ENCODE measurements around the gene PPP1R3D. TPM values are rescaled to one million over a fixed set of nuclear protein-coding genes. Genes with fewer than 3 reads are reported as not detected.

PPP1R3D gene
- total and polyA plus RNA-seq, 9 of the 15 experiments (the other 6 are each of a cell fraction or from before 2014, with no cell fraction given): 0.35 to 3.3 (median 1.8) TPM

- no peaks in the 10 kb centered on the region for H3K9me1 ChIP-seq (ENCODE audit: control insufficient read depth, insufficient read depth, low read length)
- TF ChIP-seq MAFF (IDR thresholded peaks at IDR 0.05; ENCODE audit: low read length): peak; percentile 84
- no peak for TF ChIP-seq MBD2 (IDR thresholded peaks at IDR 0.05; ENCODE audit: borderline replicate concordance, low read depth)
- no peak for TF ChIP-seq ZHX1 (conservative IDR thresholded peaks at IDR 0.05; ENCODE audit: low read length)
- TF ChIP-seq MAFG (tag; conservative IDR thresholded peaks at IDR 0.05): peak; percentile 76
- TF ChIP-seq ESRRA (IDR thresholded peaks at IDR 0.05; ENCODE audit: borderline replicate concordance, low read depth): no peak
- peak; percentile 93 for TF ChIP-seq ZNF316 (IDR thresholded peaks at IDR 0.05)
- no peak for TF ChIP-seq ZNF436 (CRISPR knock-in tag; IDR thresholded peaks at IDR 0.05)
- peak; percentile 81 for TF ChIP-seq MAFK (IDR thresholded peaks at IDR 0.05; ENCODE audit: low read length)
- TF ChIP-seq C11orf30 (IDR thresholded peaks at IDR 0.05; ENCODE audit: low read depth): peak; percentile 84
- no peaks in the 10 kb centered on the region for H3K9me3 ChIP-seq (replicated peaks; ENCODE audit: control insufficient read depth, insufficient read depth, low read depth, low read length)
- H4K20me1 ChIP-seq (replicated peaks; ENCODE audit: control insufficient read depth, insufficient read depth, low read length): no peaks in the 10 kb centered on the region
- no peak overlapping the region for H3K9ac ChIP-seq (ENCODE audit: insufficient read depth in 1 of 2, low read depth in 2 of 2, low read length in 2 of 2)
- H2AFZ ChIP-seq (ENCODE audit: low read depth, low read length): no peak overlapping the region
- CTCF ChIA-PET (ENCODE audit: low intra/inter-chr PET ratio): no interaction called here
- H3K27ac ChIP-seq (ENCODE audit: extremely low read depth, low read depth, low read length): no peak overlapping the region
- no peaks in the 10 kb centered on the region for H3K36me3 ChIP-seq (ENCODE audit: control insufficient read depth, insufficient read depth, low read length)
- BruUV-seq (replicated peaks): no TSS peak
- H3K4me1 ChIP-seq (replicated peaks in 1 of 2; ENCODE audit: control insufficient read depth in 2 of 2, insufficient read depth in 2 of 2, low read length in 2 of 2): no peaks in the 10 kb centered on the region
- no peak for FAIRE-seq
- WGBS (ENCODE audit: insufficient coverage, low coverage, missing lambda C conversion rate): 0% methylated on average over 1 of the region's 1 CpG
- in situ Hi-C loops (cut with MboI) (no loop called here), intact Hi-C loops (cut with micrococcal nuclease) (no loop called here)
- POLR2A ChIA-PET: no interaction called here
- H3K4me3 ChIP-seq: no peak overlapping the region
- ATAC-seq: no peak
- no peak overlapping the region for H3K4me2 ChIP-seq (ENCODE audit: insufficient read depth, low read length)
- no peaks in the 10 kb centered on the region for H3K27me3 ChIP-seq (ENCODE audit: control insufficient read depth in 2 of 2, insufficient read depth in 2 of 2, low read length in 2 of 2)
- DNase-seq (ENCODE audit: extremely low read depth in 1 of 4, low spot score in 3 of 4): no peak
- H3K79me2 ChIP-seq (ENCODE audit: control insufficient read depth, insufficient read depth, low read length): no peaks in the 10 kb centered on the region
Observed at GRCh38 chr20:59888050-59888449, 52.1 kb downstream of the PPP1R3D start.

Other genes with a start within 250 kb of the PPP1R3D start
- 0.41 and 0.53 TPM in 2 replicates for gene SYCP2, start 6.7 kb downstream of the PPP1R3D start, total RNA-seq (2014; rRNA removed)
- 1.0 and 1.1 TPM in 2 replicates for gene SYCP2, start 6.7 kb downstream of the PPP1R3D start, total RNA-seq (2014; rRNA removed; fragmentation: Illumina TruSeq; extraction: Trizol)
- 1.6 and 1.7 TPM in 2 replicates for gene SYCP2, start 6.7 kb downstream of the PPP1R3D start, total RNA-seq (2015; rRNA removed; fragmentation: Illumina TruSeq; extraction: Trizol)
- gene SYCP2, start 6.7 kb downstream of the PPP1R3D start, total RNA-seq (2021): 0.64 and 1.5 TPM in 2 replicates
- gene SYCP2, start 6.7 kb downstream of the PPP1R3D start, polyA plus RNA-seq (2011; rRNA removed): 0.24 and 0.35 TPM in 2 replicates
- gene SYCP2, start 6.7 kb downstream of the PPP1R3D start, polyA plus RNA-seq (2014; fragmentation: Illumina TruSeq; extraction: Trizol): 0.28 and 0.76 TPM in 2 replicates
- gene SYCP2, start 6.7 kb downstream of the PPP1R3D start, polyA plus RNA-seq (2014; fragmentation: Nextera tagmentation; extraction: Ambion mirVana): under 1 TPM; 0.56 to 0.67 TPM
- gene SYCP2, start 6.7 kb downstream of the PPP1R3D start, polyA plus RNA-seq (2014; rRNA removed): 0.34 and 1.4 TPM in 2 replicates
- 5.0 and 7.6 TPM in 2 replicates for gene FAM217B, start 84 bp upstream of the PPP1R3D start, total RNA-seq (2014; rRNA removed)
- 6.3 and 8.2 TPM in 2 replicates for gene FAM217B, start 84 bp upstream of the PPP1R3D start, total RNA-seq (2014; rRNA removed; fragmentation: Illumina TruSeq; extraction: Trizol)
- 6.6 and 6.9 TPM in 2 replicates for gene FAM217B, start 84 bp upstream of the PPP1R3D start, total RNA-seq (2015; rRNA removed; fragmentation: Illumina TruSeq; extraction: Trizol)
- 11.1 and 13.4 TPM in 2 replicates for gene FAM217B, start 84 bp upstream of the PPP1R3D start, total RNA-seq (2021)
- 7.3 and 11.4 TPM in 2 replicates for gene FAM217B, start 84 bp upstream of the PPP1R3D start, polyA plus RNA-seq (2011; rRNA removed)
- 7.8 and 11.0 TPM in 2 replicates for gene FAM217B, start 84 bp upstream of the PPP1R3D start, polyA plus RNA-seq (2014; fragmentation: Illumina TruSeq; extraction: Trizol)
- 1 to 10 TPM; 4.8 to 5.1 TPM for gene FAM217B, start 84 bp upstream of the PPP1R3D start, polyA plus RNA-seq (2014; fragmentation: Nextera tagmentation; extraction: Ambion mirVana)
- 6.9 and 9.6 TPM in 2 replicates for gene FAM217B, start 84 bp upstream of the PPP1R3D start, polyA plus RNA-seq (2014; rRNA removed)
- 0.04 TPM in 1 of 2 replicates, not detected in the other for gene CDH26, start 18.1 kb upstream of the PPP1R3D start, total RNA-seq (2014; rRNA removed)
- gene CDH26, start 18.1 kb upstream of the PPP1R3D start, total RNA-seq (2014; rRNA removed; fragmentation: Illumina TruSeq; extraction: Trizol): 0.07 and 0.10 TPM in 2 replicates
- 0.04 and 0.07 TPM in 2 replicates for gene CDH26, start 18.1 kb upstream of the PPP1R3D start, total RNA-seq (2015; rRNA removed; fragmentation: Illumina TruSeq; extraction: Trizol)
- 0.22 TPM in 1 of 2 replicates, not detected in the other for gene CDH26, start 18.1 kb upstream of the PPP1R3D start, total RNA-seq (2021)
- gene CDH26, start 18.1 kb upstream of the PPP1R3D start, polyA plus RNA-seq (2011; rRNA removed): 0.13 and 0.22 TPM in 2 replicates
- 0.10 TPM in 1 of 2 replicates, not detected in the other for gene CDH26, start 18.1 kb upstream of the PPP1R3D start, polyA plus RNA-seq (2014; fragmentation: Illumina TruSeq; extraction: Trizol)
- gene CDH26, start 18.1 kb upstream of the PPP1R3D start, polyA plus RNA-seq (2014; fragmentation: Nextera tagmentation; extraction: Ambion mirVana): not detected
- gene CDH26, start 18.1 kb upstream of the PPP1R3D start, polyA plus RNA-seq (2014; rRNA removed): 0.12 and 0.13 TPM in 2 replicates